ENCODE results near the gene GFRA1. TPM values are rescaled to one million over a fixed set of nuclear protein-coding genes. Genes with fewer than 3 reads are reported as not detected.

Gene GFRA1
- total and polyA plus RNA-seq, 2 of the 4 experiments (the other 2 are of a cell fraction) = 9.1 to 9.3 TPM

DNA sequence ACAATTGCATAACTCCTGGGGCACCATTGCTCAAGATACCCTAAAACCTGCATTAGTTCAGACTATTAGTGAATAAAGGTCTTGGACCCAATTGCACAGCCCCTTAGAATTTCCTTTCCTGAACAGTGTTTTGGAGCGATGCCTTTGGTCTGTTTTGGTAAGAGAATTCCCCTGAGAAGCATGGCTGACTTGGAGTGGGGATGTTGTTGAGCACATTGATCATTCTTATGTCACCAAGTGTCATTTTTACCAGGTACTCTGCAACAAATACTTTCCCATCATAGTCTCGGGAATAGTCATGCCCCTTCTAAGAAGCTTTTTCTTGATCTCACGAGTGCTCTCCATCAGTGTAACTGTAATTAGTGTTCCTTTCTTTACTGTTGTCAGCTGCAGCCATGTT is 229.7 kb downstream of the GFRA1 start:
- H2BK15ac ChIP-seq (ENCODE audit: low read depth, low read length) = no peak overlapping the region
- no peak overlapping the region for H4K91ac ChIP-seq (ENCODE audit: insufficient read depth, low read depth, low read length)
- TF ChIP-seq NFE2L2 (IDR thresholded peaks at IDR 0.05; ENCODE audit: low read depth, low read length) (no peak), BHLHE40 (IDR thresholded peaks at IDR 0.05; ENCODE audit: low read depth, low read length) (no peak), RAD21 (IDR thresholded peaks at IDR 0.05; ENCODE audit: low read length) (no peak), FOS (IDR thresholded peaks at IDR 0.05; ENCODE audit: low read depth, low read length) (no peak), RCOR1 (IDR thresholded peaks at IDR 0.05; ENCODE audit: insufficient replicate concordance, low read length) (no peak), RFX5 (IDR thresholded peaks at IDR 0.05; ENCODE audit: low read depth, low read length) (no peak), CHD1 (IDR thresholded peaks at IDR 0.05; ENCODE audit: low read depth, low read length) (no peak), MXI1 (IDR thresholded peaks at IDR 0.05; ENCODE audit: borderline replicate concordance, low read depth, low read length) (no peak)
- TF ChIP-seq, protein P1, sequence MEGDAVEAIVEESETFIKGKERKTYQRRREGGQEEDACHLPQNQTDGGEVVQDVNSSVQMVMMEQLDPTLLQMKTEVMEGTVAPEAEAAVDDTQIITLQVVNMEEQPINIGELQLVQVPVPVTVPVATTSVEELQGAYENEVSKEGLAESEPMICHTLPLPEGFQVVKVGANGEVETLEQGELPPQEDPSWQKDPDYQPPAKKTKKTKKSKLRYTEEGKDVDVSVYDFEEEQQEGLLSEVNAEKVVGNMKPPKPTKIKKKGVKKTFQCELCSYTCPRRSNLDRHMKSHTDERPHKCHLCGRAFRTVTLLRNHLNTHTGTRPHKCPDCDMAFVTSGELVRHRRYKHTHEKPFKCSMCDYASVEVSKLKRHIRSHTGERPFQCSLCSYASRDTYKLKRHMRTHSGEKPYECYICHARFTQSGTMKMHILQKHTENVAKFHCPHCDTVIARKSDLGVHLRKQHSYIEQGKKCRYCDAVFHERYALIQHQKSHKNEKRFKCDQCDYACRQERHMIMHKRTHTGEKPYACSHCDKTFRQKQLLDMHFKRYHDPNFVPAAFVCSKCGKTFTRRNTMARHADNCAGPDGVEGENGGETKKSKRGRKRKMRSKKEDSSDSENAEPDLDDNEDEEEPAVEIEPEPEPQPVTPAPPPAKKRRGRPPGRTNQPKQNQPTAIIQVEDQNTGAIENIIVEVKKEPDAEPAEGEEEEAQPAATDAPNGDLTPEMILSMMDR (conservative IDR thresholded peaks at IDR 0.05; ENCODE audit: low read depth, low read length) = no peak
- TF ChIP-seq, protein P2, sequence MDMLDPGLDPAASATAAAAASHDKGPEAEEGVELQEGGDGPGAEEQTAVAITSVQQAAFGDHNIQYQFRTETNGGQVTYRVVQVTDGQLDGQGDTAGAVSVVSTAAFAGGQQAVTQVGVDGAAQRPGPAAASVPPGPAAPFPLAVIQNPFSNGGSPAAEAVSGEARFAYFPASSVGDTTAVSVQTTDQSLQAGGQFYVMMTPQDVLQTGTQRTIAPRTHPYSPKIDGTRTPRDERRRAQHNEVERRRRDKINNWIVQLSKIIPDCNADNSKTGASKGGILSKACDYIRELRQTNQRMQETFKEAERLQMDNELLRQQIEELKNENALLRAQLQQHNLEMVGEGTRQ (IDR thresholded peaks at IDR 0.05; ENCODE audit: low read depth, low read length) = no peak
- no peak overlapping the region for H3K4me3 ChIP-seq (ENCODE audit: insufficient read depth, low read depth, low read length)
- no peak overlapping the region for H2AK5ac ChIP-seq (ENCODE audit: low read depth, low read length)
- no peak for ATAC-seq (ENCODE audit: low read depth)
- no peak overlapping the region for H3K4ac ChIP-seq (ENCODE audit: low read depth, low read length)
- H4K5ac ChIP-seq (ENCODE audit: low read depth, low read length) = no peak overlapping the region
- no TSS peak for BruUV-seq (replicated peaks)
- no peak for DNase-seq
- no peak overlapping the region for H2BK20ac ChIP-seq (ENCODE audit: low read depth, low read length)
- no peak overlapping the region for H3K9ac ChIP-seq (ENCODE audit: low read depth, low read length)
- intact Hi-C loops (cut with micrococcal nuclease) (no loop called here), in situ Hi-C loops (cut with MboI; ENCODE audit: low sequenced_read_pairs) (no loop called here), dilution Hi-C loops (cut with HindIII; ENCODE audit: low sequenced_read_pairs, unreplicated experiment) (no loop called here)
- no peaks in the 10 kb centered on the region for H3K4me1 ChIP-seq (ENCODE audit: control insufficient read depth, insufficient read depth, low read length)
- H4K20me1 ChIP-seq (ENCODE audit: insufficient read depth, low read length) = no peaks in the 10 kb centered on the region
- H3K79me1 ChIP-seq (ENCODE audit: low read depth in 1 of 2, low read length in 2 of 2) = no peaks in the 10 kb centered on the region
- H3K14ac ChIP-seq (replicated peaks; ENCODE audit: low read depth, low read length) = no peak overlapping the region
- H3K36me3 ChIP-seq (ENCODE audit: control insufficient read depth, insufficient read depth, low read length) = no peaks in the 10 kb centered on the region
- H3K4me2 ChIP-seq (ENCODE audit: low read depth, low read length) = no peak overlapping the region
- H4K8ac ChIP-seq (ENCODE audit: low read depth in 2 of 2, low read length in 2 of 2) = no peak overlapping the region
- no peaks in the 10 kb centered on the region for H3K27me3 ChIP-seq (ENCODE audit: control insufficient read depth, insufficient read depth, low read length)
- H2AK9ac ChIP-seq (replicated peaks; ENCODE audit: low read depth, low read length, poor library complexity) = no peak overlapping the region
- no peaks in the 10 kb centered on the region; the same call in 1 of the 2 replicates for H3K9me3 ChIP-seq (ENCODE audit: control insufficient read depth, insufficient read depth, low read length)
- H3K18ac ChIP-seq (ENCODE audit: low read depth, low read length) = no peak overlapping the region
- WGBS, 2 experiments (ENCODE audit: extremely low coverage in 2 of 2, insufficient read length in 1 of 2) = no CpG with 5 or more reads among the region's 3 CpGs
- H3K27ac ChIP-seq (ENCODE audit: insufficient read depth, low read length) = no peak overlapping the region
- H2BK5ac ChIP-seq (ENCODE audit: low read depth, low read length, poor library complexity, severe bottlenecking) = no peak overlapping the region
- H3K56ac ChIP-seq (ENCODE audit: extremely low read depth, insufficient read depth, low read length) = no peak overlapping the region
- no peak overlapping the region for H2AFZ ChIP-seq (replicated peaks; ENCODE audit: low read length, poor library complexity)
- no peak overlapping the region for H3K23ac ChIP-seq (ENCODE audit: low read depth, low read length)
- no peak overlapping the region for H2BK120ac ChIP-seq (ENCODE audit: low read depth, low read length)
- H3K9me1 ChIP-seq (ENCODE audit: insufficient read depth, low read length) = no peaks in the 10 kb centered on the region
- POLR2A ChIA-PET (ENCODE audit: unreplicated experiment) = no interaction called here
- CTCF ChIA-PET = no interaction called here
